ENCODE measurements around the gene SLC17A4. TPM values are rescaled to one million over a fixed set of nuclear protein-coding genes. Genes with fewer than 3 reads are reported as not detected.

Gene SLC17A4
- total and polyA plus RNA-seq, 2 of the 13 experiments (the other 11 are each of a cell fraction or from before 2014, with no cell fraction given) = 0.07 TPM; not detected in 1

GRCh38 chr6:25756382-25757363, 2.1 kb downstream of the SLC17A4 start:
- Histone ChIP-seq H3K4me1 (ENCODE audit: insufficient read depth, low read length) (peaks cover 63% of the 10 kb centered on the region), H4K20me1 (ENCODE audit: insufficient read depth, low read length) (no peaks in the 10 kb centered on the region), H3K79me2 (ENCODE audit: insufficient read depth, low read length) (no peaks in the 10 kb centered on the region), H3K4me3 (replicated peaks in 1 of 3; ENCODE audit: insufficient read depth in 1 of 3, low read depth in 2 of 3, low read length in 3 of 3) (no peak overlapping the region), H3K36me3 (replicated peaks in 1 of 2; ENCODE audit: control insufficient read depth in 1 of 2, insufficient read depth in 2 of 2, low read length in 2 of 2) (no peaks in the 10 kb centered on the region), H2AFZ (ENCODE audit: low read length) (no peak overlapping the region), H3K4me2 (ENCODE audit: low read depth, low read length) (peak overlapping the region; percentile 16; the same call in 1 of the 2 replicates), H3K27ac (ENCODE audit: extremely low read length, insufficient read depth, low read length) (no peak overlapping the region), H3K27me3 (ENCODE audit: control insufficient read depth in 1 of 2, insufficient read depth in 2 of 2, low read length in 2 of 2) (peaks cover 0 to 8% of the 10 kb centered on the region in 2 experiments; a peak in 1 of 5 replicates), H3K9me3 (ENCODE audit: low read length) (no peaks in the 10 kb centered on the region), H3K9ac (ENCODE audit: insufficient read depth, low read depth, low read length) (no peak overlapping the region)
- ATAC-seq = peak; percentile 65
- in situ Hi-C loops (cut with HindIII; ENCODE audit: extremely low pct_ligation_motif_present, low pct_unique_long_range_greater_than_20kb) (no loop called here), intact Hi-C loops (cut with micrococcal nuclease; ENCODE audit: unreplicated experiment) (no loop called here)
- no TSS peak for BruUV-seq (replicated peaks)
- ChIA-PET POLR2A (no interaction called here), CTCF (ENCODE audit: low intra/inter-chr PET ratio, low total read pairs) (no interaction called here)
- WGBS (ENCODE audit: low lambda C conversion rate) = 28% methylated on average over 9 of the region's 9 CpGs
- DNase-seq (ENCODE audit: low spot score) = no peak
- FAIRE-seq = no peak
- TF ChIP-seq MATR3 (CRISPR knock-in tag; IDR thresholded peaks at IDR 0.05) = no peak
- no peak for TF ChIP-seq ZNF354B (CRISPR knock-in tag; IDR thresholded peaks at IDR 0.05)
- TF ChIP-seq CC2D1A (CRISPR knock-in tag; IDR thresholded peaks at IDR 0.05) = no peak
- TF ChIP-seq JARID2 (CRISPR knock-in tag; IDR thresholded peaks at IDR 0.05; ENCODE audit: insufficient replicate concordance) = no peak
- no peak for TF ChIP-seq RFX5 (IDR thresholded peaks at IDR 0.05; ENCODE audit: low read depth, low read length)
- TF ChIP-seq KLF9 (CRISPR knock-in tag; IDR thresholded peaks at IDR 0.05; ENCODE audit: low read depth) = no peak
- TF ChIP-seq KLF6 (CRISPR knock-in tag; IDR thresholded peaks at IDR 0.05) = no peak
- TF ChIP-seq ZNF446 (CRISPR knock-in tag; IDR thresholded peaks at IDR 0.05) = no peak
- no peak for TF ChIP-seq SRSF1 (optimal IDR thresholded peaks at IDR 0.05; ENCODE audit: low read depth, low read length)
- TF ChIP-seq ARID3A (IDR thresholded peaks at IDR 0.05; ENCODE audit: low read depth, low read length) = peak; percentile 77; the same call in 1 of the 2 replicates
- TF ChIP-seq HOXA9 (CRISPR knock-in tag; IDR thresholded peaks at IDR 0.05; ENCODE audit: borderline replicate concordance) = no peak
- peak; percentile 94 for TF ChIP-seq KAT2B (IDR thresholded peaks at IDR 0.05; ENCODE audit: borderline replicate concordance, low read depth, low read length)
- TF ChIP-seq ATF1 (CRISPR knock-in tag; IDR thresholded peaks at IDR 0.05) = 0 out of 2 replicates have a peak, but pooled peaks have one; percentile 19
- TF ChIP-seq PAXIP1 (CRISPR knock-in tag; conservative IDR thresholded peaks at IDR 0.05) = peak; percentile 56; the same call in 1 of the 2 replicates
- TF ChIP-seq SRY (CRISPR knock-in tag; IDR thresholded peaks at IDR 0.05) = no peak
- TF ChIP-seq ZNF317 (CRISPR knock-in tag; IDR thresholded peaks at IDR 0.05) = 0 out of 2 replicates have a peak, but pooled peaks have one; percentile 32
- TF ChIP-seq ZNF563 (CRISPR knock-in tag; IDR thresholded peaks at IDR 0.05) = no peak
- TF ChIP-seq ATF7 (IDR thresholded peaks at IDR 0.05) = peak; percentile 66
- TF ChIP-seq ATF7 (CRISPR knock-in tag; IDR thresholded peaks at IDR 0.05) = no peak
- TF ChIP-seq HMG20A (CRISPR knock-in tag; IDR thresholded peaks at IDR 0.05; ENCODE audit: borderline replicate concordance) = 0 out of 2 replicates have a peak, but pooled peaks have one; percentile 19
- no peak for TF ChIP-seq GTF2F1 (IDR thresholded peaks at IDR 0.05; ENCODE audit: low read length)

All from HepG2 (cell line).